Stimulated activated CD4-positive, alpha-beta T cell treated with anti-CD3 and anti-CD28 coated beads, Interleukin-12 subunit alpha, Interleukin-12 subunit beta, amount 100 ng/mL, for 48 hours (primary cell): Measurements from ENCODE around the gene ARL14EPL.

Experiments used
- DNase-seq, 3 donors: peaks; one replicate each; pipeline ENCODE4 v3.0.0-alpha.2; 2020; ENCODE audit warnings: low read depth in 2 of 3, low spot score in 1 of 3

Gene ARL14EPL

DNA sequence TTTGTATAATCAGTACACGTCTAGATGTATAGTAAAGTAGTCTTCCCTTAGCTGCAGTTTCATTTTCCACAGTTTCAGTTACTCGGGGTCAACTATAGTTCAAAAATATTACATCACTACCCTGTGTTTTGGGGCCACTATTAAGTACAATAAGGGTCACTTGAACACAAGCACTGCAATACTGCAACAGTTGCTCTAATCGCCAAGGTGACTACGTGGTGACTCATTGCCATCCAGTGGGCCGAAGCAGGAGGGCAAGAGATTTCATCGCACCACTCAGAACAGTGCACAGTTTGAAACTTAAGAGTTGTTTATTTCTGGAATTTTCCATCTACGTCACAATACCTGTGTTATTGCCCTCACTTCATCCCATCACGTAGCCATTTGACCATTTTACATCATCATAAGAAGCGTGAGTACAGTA is at the start of gene ARL14EPL:
TSS of gene ARL14EPL (plus strand) at position 379 of the 424 bp plus-strand sequence. CDS start 18,994 bp downstream, outside the sequence.
- no peak for DNase-seq

DNA sequence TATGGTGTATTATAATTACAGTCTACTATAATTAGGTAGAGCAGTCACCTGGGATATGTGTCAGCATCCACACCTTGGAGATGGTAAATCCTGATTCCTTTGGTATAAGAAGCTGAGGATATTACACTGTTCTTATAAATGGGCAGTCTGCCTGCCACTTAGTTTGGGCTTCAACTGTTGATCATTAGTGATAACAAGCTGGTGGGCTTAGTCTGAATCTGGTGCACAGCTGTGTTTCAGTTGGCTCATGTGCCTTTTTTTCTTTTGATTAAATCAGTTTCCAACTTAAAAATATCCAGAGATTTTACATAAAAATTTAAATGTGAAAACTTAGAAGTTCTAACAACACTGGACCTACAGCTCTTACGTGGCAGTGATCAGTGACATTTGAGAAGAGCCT is 48.8 kb upstream of the ARL14EPL start:
- no peak for DNase-seq

DNA sequence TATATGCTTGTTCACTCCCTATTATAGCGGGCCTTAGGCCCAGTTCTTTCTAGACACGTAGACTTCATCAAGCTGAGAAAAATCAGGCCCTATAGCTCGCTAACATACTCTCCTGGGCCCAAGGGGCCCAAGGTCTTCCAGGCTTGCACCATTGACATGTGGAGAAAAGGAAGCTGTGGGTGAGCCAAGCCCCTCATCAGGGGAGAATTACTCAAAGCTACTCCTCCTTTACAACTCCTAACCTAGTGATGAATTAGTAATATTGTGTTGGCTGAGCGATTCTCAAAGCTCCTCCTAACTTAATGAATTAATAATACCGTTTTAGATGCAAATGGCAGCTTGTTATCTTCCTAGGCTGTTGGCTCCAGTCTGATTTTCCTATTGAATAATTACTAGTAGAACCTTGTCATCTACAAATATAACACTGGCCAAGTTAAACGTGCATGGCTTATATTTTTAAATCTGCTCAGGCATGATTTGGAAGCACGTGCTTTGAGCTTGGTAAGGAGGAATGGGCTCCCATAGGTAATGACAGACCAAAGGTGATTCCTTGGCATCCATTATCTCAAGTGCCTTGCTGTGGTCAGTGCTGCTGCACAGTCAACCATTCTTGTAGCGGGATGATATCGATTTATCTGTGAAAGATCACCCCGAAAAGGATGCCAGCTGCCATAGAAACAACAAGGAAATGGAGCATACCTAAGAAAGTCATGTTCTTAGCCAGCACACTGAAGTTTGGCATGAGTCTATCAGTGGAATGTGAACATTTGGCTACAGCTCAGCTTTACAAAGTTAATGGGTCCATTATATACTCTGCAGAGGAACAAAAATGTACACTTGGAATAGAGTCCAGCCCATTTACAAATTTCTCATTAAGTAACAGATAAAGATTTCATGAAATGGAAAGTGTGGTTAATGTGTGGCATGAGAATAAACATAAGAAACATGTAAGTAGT is 46.2 kb upstream of the ARL14EPL start:
- DNase-seq: no peak

DNA sequence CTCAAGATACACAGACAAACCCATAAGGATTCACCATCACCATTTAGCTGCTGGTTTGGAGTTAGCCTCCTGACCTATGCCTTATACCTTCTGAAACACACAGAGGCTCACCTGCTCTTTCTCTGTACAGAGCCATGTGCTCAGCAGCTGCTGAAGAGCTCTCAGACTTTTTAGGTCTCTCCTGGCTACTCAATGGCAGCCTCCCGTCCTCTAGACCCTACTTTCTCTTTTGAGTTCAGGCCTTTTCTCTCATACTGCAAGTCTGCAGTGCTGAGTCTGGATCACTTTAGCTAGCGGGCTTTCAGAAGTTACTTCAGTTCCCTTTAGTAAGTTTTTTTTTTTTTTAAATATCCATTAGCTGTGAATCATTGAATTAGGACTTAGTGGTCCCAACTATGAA is 44.3 kb upstream of the ARL14EPL start:
- DNase-seq: no peak

DNA sequence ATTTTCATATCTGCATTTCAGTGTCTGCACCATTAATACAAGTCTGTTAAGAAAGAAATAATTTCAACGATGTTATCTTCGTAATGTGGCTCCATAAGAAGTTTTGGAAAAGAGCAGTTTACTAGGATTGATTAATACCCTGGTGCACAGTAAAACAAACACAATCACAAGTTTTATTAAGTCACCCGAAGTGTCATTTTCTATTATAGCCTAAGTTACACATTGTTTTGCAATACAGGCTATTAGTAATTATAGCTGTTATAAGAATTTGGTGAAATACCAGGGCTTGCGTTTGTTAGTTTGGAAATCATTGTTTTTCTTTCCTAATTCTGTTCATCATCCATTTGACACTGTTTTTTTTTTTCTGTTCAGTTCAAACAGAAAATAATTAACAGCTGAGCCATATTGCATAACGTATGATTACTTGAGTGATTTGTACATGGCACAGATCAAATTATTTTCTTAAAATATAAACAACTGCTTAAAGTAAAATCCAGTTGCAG is 39.4 kb upstream of the ARL14EPL start:
- DNase-seq: no peak

DNA sequence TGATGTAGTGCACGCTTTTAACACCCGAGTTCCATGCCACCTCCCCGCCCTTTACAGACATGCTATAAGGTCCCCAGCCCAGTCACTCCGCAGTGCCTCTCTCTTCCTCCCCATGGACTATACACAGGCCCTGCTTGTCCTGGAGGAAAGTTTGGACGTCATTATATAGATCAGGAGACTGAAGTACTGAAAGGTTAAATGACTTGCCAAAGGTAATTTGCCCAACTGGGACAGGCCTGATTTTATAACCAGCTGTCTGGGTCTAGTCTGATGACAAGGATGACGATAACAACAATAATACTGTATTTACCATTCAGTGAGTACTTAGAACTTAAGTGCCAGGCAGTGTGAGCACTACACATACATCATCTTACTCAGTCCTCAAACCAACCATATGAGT is 36.9 kb upstream of the ARL14EPL start:
- no peak for DNase-seq

DNA sequence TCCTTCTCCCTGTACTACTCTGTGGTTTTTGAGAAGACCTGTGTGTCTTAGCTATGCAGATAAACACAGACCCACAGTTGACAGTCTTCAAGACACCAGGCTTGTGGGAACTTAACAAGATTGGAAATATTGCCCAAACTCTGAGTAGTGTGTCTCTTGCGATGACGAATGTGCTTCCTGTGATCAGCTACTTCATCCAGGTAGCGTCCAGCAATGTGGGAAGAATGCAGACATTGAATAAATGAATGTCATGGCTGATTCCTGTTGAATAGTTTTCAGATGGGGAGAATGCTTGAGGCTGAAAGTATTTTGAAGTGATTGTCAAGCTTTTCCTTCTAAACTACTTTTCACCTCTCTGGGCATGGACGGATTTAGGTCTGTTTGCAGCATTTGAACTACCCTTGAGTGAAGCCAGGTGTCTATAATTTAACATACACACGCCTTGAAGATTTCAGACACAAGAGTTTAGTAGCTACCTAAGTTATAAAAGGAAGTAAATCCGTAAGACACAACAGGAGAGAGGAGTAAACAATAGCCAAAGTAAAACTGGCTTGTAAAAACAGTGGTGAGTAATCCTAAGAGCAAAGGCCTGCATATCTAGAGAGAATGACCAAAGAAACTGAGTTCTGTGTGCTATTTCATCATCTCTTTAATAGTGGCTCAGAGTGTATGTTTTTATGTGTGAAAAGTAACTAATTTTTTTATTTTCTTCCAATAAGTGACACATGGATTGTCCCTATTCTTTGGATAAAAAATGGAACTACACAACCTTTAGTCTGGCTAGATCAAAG is 30.0 kb upstream of the ARL14EPL start:
- no peak for DNase-seq

DNA sequence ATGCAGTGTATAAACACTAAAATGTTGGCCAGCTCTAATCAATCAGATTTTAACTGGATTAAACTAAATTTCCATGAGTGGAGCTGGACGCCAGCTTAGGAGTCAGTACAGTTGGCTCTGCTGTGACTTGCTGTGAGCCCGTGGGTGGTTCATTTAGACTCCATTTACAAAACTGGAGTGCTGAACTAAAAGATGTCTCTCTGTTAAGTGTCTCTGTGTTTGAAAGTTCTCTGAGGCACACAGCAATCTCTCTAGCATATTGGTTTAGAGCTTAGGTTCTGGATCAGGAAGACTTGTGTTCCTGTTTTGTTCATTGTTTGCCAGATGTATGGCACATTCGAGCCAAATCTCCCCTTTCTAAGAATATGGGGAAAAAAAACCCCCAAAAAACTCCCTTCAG is 28.0 kb upstream of the ARL14EPL start:
- DNase-seq: no peak

DNA sequence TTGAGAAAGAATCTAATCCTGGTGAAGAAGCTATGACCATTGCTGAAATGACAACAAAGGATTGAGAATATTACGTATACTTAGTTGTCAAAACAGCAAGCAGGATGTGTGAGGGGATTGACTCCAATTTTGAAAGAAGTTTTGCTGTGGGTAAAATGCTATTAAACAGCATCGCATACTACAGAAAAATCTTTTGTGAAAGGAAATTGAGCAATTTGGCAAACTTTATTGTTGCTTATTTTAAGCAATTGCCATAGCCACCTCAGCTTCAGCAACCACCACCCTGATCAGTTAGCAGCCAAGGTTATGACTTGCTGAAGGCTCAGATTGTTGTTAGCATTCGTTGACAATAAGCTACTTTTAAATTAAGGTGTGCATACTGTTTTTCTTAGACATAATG is 22.5 kb upstream of the ARL14EPL start:
- no peak for DNase-seq

DNA sequence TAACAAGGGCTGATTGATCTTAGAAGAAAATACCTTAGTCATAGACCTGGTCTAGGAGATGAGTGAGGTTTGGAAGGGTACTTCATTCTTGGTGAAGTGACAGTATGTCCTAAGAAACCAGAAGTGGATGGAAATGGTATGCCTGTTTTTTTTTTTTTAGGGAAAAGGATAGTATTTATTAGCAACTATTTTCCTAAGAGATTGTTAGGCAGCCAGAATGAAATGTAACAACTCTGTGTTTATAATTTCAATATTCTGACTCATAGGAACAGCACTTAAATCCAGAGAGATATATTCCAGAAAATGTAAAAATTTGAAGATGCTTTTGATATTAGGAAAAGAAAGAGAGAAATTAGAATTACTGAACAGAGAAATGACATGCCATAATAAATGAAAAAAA is 21.2 kb upstream of the ARL14EPL start:
- DNase-seq: no peak

DNA sequence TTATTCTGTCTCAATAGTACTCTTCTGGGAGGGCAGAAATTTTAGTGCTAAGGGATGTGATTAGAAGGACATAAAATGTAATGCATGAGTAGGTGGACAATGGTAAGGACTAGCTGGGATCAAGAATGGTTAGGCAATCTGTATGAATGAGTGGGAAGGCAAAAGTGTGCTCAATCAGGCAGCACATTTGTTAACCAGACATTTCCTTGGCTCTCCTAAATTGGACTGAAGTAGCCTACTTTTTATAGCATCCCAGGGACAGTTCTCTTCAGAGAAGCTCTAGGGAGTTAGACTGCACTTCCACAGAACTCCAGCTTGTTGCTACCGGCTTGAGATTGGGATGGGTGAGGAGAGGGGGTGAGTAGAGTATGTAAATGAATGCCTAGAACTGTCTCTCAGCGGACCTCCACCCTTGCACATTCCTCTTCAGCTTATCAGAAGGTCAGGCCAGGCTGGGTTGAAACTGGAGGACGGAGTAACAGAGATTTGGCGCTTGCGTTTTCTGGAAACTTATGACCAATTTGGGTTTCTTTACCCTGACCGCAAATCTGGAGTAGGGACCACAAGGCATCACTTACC is 19.0 kb upstream of the ARL14EPL start:
- no peak for DNase-seq

DNA sequence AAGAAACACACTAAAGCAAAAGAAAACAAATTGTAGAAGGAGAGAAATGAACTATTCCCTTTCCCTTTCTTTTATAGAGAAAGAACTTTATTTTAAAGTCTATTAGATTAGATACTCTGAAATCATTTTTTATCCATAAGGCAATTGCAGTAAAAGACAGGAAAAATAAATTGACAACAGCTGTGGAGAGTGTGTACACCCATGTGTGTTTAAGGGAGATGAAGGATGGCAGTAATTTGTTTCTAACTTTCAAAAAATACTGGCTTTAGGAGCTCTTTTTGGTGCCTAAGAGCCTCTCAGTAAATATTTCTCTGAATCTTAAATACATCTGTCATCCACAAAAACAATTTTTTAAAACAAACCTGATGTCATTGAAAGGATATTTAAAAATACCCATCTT is 18.3 kb upstream of the ARL14EPL start:
- no peak for DNase-seq

DNA sequence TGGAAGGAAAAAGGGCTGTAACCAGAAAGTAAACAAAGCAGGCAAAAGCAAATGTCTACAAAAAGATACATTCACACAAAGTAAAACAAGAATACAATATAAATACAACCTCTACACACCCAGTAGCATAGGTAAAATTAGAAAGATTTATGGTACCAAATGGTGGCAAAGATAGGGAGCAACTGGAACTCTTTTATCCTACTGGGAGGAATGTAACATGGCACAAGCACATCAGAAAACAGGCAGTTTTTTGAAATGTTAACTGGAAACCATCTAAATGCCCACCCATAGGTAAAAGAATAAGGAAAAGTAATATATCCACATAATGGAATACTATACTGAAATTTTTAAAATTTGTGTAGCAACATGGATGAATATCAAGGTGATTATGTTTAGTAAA is 8.7 kb upstream of the ARL14EPL start:
- no peak for DNase-seq

DNA sequence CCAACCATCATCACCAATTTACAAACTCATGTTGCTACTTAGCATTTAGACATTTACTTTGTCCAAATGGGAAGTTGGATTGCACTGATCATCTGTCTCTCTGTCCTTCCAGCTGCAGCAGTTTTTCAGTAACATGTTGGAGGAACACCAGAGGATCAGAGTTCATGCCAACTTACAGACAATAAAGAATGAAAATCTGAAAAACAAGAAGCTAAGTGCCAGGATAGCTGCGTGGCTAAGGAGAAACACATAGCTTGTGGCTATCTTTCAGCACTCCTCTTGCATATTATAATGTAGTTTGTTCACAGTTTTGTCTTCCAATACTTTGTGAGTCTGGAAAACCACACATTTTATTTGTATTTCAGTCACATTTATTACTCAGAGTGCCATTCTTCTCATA is 6.4 kb upstream of the ARL14EPL start:
- no peak for DNase-seq

DNA sequence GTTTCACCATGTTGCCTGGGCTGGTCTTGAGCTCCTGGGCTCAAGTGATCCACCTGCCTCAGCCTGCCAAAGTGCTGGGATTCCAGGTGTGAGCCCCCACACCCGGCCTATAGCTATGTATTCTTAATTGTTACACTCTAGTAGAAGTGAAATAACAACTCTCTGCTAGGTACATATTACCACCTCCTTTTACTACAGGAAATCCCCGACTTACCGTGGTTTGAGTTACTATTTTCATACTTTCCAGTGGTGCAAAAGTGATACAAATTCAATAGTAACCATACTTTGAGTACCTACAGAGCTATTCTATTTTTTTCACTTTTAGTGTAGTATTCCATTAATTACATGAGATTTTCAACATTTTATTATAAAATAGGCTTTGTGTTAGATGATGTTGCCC is 719 bp downstream of the ARL14EPL start:
- DNase-seq: no peak

DNA sequence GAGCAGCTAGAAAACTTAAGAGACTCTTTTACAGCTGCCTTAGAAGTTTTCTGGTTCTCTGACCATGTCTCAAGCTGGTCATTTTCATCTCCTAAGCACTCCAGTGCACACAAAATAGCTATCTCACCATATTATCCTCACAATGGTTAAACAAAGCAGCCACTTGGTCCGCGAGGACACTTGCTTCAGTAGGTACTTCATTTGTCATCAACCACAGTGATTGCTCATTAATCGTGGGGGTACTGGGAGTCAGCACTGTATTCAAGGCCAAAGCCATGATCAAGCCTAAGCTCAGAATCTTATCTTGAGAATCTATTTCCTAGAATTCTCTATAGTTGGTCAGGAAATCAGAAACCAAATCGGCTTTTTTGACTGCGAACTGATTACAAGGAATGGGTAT is 2.9 kb downstream of the ARL14EPL start:
- DNase-seq: no peak

DNA sequence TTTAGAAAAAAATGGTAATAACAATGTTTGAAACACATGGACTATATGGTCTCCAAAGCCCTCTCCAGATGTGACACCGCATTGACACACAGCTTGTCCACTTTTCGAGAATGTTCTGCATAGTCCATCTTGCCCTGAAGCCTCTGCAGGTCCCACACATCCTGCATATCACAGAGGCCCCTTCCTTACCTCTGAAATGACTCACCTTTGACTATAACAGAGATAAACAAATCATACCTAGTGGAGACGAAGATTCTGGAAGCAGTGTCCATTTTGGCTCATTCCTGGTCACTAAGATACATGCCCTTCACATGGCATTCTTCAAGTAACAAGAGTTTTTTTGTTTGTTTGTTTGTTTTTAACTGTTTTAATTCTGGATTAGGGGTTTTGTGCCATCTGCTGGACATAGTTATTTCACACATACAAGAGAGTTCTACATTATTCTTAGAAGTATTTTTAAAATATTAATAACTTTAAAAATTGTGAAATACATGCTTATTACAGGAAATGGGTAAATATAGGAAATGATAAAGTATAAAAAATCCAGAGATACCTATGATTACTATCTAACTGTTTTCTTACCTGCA is 5.1 kb downstream of the ARL14EPL start:
- DNase-seq: no peak

DNA sequence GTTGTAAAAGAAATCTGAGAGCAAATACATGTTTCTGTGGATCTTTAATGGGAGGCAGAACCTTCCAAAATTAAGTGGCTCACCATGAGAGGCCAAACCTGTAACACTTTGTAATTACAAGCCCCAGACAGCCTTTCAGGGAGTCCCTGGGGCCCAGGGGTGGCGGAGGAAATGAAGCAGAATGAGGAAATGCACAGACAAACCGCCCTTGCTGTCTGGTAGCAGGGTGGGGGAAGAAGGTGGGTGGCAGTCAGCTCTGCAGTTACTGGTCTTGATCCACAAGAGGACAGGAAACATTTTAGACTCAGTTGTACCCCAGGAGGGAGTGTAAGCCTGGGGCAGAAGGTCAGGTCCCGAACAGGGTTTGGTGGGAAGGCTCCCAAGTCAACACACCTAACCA is 6.5 kb downstream of the ARL14EPL start:
- DNase-seq: no peak

DNA sequence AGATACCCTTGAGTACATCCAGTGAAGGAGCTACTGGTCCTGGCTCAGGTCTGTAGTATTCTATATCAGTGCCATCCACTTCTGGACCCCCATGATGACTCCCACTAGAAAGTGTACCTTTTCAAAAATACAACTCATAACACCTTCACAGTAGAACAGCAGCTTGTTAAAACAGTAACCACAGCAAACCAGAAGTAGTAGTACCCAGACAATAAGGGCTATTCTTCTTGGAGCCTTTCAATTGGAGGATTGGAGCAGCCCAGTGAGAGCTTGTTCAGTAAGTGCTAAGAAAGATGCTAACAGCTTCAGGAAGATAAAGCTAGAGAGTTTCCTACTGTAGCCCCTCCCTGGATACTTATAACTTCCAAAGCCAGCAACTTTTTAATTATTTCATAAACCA is 10.1 kb downstream of the ARL14EPL start:
- DNase-seq: no peak

DNA sequence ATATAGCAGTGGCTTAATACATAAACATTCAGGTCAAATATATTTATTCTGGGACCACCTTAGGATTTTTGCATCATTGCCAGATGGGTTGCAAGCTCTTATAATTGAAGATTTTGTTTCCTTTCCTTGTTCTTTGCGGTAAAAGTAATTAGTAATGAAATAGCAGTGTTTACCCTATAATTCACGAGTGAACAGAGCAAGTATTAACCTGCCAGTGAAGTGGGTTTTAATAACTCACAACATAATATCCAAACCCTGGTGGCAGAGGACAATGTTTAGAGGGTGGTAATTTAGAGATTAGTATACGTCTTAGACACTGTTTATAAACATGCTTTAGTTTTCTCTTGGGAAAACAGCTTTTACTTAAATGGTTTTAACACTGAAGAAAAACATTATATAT is 11.8 kb downstream of the ARL14EPL start:
- DNase-seq: no peak

DNA sequence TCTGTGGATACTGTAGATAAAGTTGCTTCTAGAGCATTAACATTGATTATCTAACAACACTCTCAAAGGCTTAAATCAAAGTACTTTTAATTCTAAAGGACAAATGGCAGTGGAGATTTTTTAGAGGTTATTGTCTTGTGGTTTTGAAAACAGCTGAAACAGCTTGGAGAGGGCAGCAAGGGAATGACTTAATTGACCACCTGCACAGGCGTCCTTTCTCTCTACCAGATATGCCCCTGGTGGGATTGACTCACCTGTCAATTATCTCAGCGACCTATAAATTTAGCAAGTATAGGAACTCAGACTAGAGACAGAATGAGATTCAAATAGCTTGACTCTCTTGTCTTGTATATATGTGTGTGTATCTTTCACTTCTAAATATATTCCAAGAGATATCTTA is 13.5 kb downstream of the ARL14EPL start:
- DNase-seq: no peak
